HG02798 (cell line): Measurements from ENCODE around the gene MYPN.
"Not testable (repeated sequence)": the region's sequence is repeated elsewhere in the genome, so short reads cannot be mapped to it uniquely, and the experiment has no call there.

Experiments used
- ATAC-seq: cut with Tn5 transposase; IDR thresholded peaks from one replicate; pipeline ENCODE4 v1.9.1; 2021; ENCODE audit warnings: mild to moderate bottlenecking; ENCODE audit not compliant: unreplicated experiment, poor library complexity

The MYPN gene

GRCh38 chr10:68166871-68167585, 57.7 kb downstream of the MYPN start:
- no peak for ATAC-seq

- no peak for ATAC-seq
Observed at GRCh38 chr10:68167586-68168189, 58.4 kb downstream of the MYPN start.

- ATAC-seq = peak; percentile 46
Observed at GRCh38 chr10:68171539-68172080, 62.3 kb downstream of the MYPN start.

- ATAC-seq = no peak
Observed at GRCh38 chr10:68172324-68172723, 63.0 kb downstream of the MYPN start.

GRCh38 chr10:68175949-68176348, 66.7 kb downstream of the MYPN start:
- no peak for ATAC-seq

GRCh38 chr10:68176797-68177196, 67.5 kb downstream of the MYPN start:
- no peak for ATAC-seq

- ATAC-seq = no peak
Observed at GRCh38 chr10:68178592-68178991, 69.3 kb downstream of the MYPN start.

GRCh38 chr10:68179016-68179415, 69.7 kb downstream of the MYPN start:
- ATAC-seq = no peak

GRCh38 chr10:68180490-68180889, 71.2 kb downstream of the MYPN start:
- no peak for ATAC-seq

- no peak for ATAC-seq
Observed at GRCh38 chr10:68184546-68184945, 75.3 kb downstream of the MYPN start.

GRCh38 chr10:68185085-68185484, 75.8 kb downstream of the MYPN start:
- ATAC-seq = no peak

- ATAC-seq = no peak
Observed at GRCh38 chr10:68188835-68189234, 79.5 kb downstream of the MYPN start.

GRCh38 chr10:68192113-68192512, 82.8 kb downstream of the MYPN start:
- no peak for ATAC-seq

- ATAC-seq = no peak
Observed at GRCh38 chr10:68194290-68194689, 85.0 kb downstream of the MYPN start.

GRCh38 chr10:68195776-68196175, 86.5 kb downstream of the MYPN start:
- ATAC-seq = not testable (repeated sequence)

- ATAC-seq = no peak
Observed at GRCh38 chr10:68196701-68197100, 87.4 kb downstream of the MYPN start.

GRCh38 chr10:68202960-68203353, 93.7 kb downstream of the MYPN start:
- no peak for ATAC-seq

GRCh38 chr10:68208424-68209042, 99.2 kb downstream of the MYPN start:
- no peak for ATAC-seq

- ATAC-seq = no peak
Observed at GRCh38 chr10:68211669-68212068, 102.4 kb downstream of the MYPN start.

- no peak for ATAC-seq
Observed at GRCh38 chr10:68212721-68213352, 103.5 kb downstream of the MYPN start.

GRCh38 chr10:68218786-68219185, 109.5 kb downstream of the MYPN start:
- ATAC-seq = no peak
